Measurements from ENCODE around the gene TARBP2.

- TF ChIP-seq CTCF (IDR thresholded peaks at IDR 0.05; ENCODE audit: low read depth, low read length, poor library complexity, severe bottlenecking) (no peak), EZH2phosphoT487 (IDR thresholded peaks at IDR 0.05; ENCODE audit: borderline replicate concordance, low read length) (no peak)
These were observed 23.4 kb downstream of the TARBP2 start for GRCh38 chr12:53524476-53524875.

Data from DOHH2 (cell line).